Kasumi-1 (cell line): Measurements from ENCODE around the gene GFAP.

Experiments
- DNase-seq, 2 experiments: peaks; one replicate each; lab custom pipeline; 2025; lab: John Stamatoyannopoulos, UW

Gene GFAP

DNA sequence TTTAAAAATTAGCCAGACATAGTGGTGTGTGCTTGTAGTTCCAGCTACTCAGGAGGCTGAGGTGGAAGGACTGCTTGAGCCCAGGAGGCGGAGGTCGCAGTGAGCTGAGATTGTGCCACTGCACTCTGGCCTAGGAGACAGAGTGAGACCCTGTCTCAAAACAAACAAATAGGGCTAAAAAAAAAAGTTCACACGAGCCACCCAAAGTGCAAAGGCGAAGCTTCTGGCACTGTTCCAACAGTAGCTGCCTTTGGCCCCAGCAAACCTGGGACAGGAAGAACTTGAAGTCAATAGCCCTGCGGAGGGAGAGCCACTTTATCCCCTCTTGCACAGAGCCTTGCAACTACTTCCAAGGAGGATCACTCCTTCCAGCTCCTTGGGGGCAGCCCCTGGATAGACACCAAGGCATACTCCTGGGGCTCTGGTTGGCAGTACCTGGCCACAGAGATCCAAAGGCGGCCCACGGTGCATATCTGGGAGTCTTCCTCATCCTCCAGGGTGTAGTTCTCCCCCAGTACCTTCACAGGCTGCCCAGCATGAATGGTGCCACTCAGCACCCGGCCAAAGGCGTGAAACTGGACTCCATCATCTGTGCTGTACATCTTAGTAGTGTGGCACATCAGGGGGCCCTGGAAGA, 52.9 kb downstream of the GFAP start:
- no peak for DNase-seq

DNA sequence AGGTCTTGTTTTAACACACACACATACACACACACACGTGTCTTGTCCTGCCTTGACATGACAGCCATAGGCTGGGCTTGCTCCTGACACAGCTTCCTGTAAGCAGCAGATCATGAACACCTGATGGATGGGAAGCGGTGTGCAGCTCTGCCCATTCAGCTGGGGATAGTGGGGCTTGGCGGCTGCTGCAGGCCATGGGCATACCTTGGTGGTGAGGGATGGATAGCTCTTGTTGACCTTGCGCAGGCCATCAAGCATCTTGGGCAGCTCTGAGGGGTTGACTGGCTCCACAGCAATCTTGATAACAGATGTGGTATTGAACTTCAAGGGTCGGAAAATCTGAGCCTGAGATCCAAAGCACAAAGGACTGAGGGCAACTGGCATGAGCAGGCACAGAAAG, 55.6 kb downstream of the GFAP start:
- no peak for DNase-seq

DNA sequence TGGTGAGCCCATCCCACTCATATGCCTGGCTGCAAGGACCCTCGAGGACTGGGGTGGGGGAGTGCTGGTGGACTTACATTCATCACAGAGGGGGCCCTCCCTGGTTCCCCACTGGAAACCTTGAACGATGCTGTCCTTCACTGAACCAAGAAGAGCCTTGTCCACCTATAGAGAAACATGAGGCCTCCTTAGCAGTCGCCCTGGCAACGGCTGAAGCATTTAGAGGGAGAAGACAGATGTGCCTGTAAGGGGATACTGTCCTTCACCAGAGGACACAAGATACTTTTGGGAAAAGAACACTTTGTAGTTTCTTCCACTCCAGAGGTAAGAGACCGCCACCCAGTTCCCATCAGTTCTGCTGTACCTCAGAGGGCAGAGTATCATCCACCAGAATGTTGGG, 61.1 kb downstream of the GFAP start:
- no peak for DNase-seq
